Fibroblast of peridontal ligament (primary cell): ENCODE results near the gene ATG16L2.
A peak's percentile ranks its signal among the peaks of the same experiment; 100 is the strongest.
"Not testable (repeated sequence)": the region's sequence is repeated elsewhere in the genome, so short reads cannot be mapped to it uniquely, and the experiment has no call there.

Experiments used
- DNase-seq: peaks from one replicate; pipeline ENCODE4 v3.0.0-alpha.2; 2010; ENCODE audit errors: extremely low read depth

The ATG16L2 gene

GRCh38 chr11:72824811-72825505 lies 10.7 kb downstream of the ATG16L2 start:
- DNase-seq: no peak

DNA sequence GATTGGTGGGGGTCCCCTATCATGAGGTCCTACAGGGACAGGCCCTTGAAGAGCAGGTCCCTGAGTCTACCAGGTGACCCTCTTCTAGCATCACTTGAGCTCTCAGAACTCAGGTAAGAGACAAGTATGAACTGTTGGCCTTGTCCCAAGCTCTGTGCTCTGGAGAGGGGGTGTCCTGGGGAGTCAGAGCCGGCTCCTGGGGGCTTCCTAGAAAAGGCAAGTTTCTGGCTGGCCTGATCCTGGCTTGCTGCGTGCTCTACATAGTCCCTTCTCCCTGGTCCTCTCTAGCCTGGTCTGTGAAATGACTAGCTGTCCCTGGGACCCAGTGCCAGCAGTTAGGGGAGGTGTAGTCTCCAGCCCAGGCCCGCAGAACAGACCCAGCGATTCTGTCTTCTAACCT lies 11.4 kb downstream of the ATG16L2 start:
- DNase-seq: no peak

GRCh38 chr11:72826191-72826941 lies 12.2 kb downstream of the ATG16L2 start:
- no peak for DNase-seq

GRCh38 chr11:72826942-72827480 lies 12.8 kb downstream of the ATG16L2 start:
- no peak for DNase-seq

DNA sequence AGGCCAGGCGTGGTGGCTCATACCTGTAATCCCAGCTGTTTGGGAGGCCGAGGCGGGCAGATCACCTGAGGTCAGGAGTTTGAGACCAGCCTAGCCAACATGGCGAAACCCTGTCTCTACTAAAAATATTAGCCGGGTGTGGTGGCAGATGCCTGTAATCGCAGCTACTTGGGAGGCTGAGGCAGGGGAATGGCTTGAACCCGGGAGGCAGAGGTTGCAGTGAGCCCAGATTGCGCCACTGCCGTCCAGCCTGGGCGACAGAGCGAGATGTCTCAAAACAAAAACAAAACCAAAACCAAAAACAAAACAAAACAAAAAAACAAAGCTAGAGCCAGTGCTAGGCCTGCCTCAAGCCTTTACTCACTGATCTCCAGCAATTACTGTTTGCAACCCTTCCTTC lies 13.4 kb downstream of the ATG16L2 start:
- not testable (repeated sequence) for DNase-seq

- peak; percentile 56 for DNase-seq
These were observed 13.9 kb downstream of the ATG16L2 start for GRCh38 chr11:72828081-72828567.

- DNase-seq: no peak
These were observed 14.5 kb downstream of the ATG16L2 start for GRCh38 chr11:72828692-72829101.

- no peak for DNase-seq
These were observed 15.0 kb downstream of the ATG16L2 start for GRCh38 chr11:72829178-72829577.

DNA sequence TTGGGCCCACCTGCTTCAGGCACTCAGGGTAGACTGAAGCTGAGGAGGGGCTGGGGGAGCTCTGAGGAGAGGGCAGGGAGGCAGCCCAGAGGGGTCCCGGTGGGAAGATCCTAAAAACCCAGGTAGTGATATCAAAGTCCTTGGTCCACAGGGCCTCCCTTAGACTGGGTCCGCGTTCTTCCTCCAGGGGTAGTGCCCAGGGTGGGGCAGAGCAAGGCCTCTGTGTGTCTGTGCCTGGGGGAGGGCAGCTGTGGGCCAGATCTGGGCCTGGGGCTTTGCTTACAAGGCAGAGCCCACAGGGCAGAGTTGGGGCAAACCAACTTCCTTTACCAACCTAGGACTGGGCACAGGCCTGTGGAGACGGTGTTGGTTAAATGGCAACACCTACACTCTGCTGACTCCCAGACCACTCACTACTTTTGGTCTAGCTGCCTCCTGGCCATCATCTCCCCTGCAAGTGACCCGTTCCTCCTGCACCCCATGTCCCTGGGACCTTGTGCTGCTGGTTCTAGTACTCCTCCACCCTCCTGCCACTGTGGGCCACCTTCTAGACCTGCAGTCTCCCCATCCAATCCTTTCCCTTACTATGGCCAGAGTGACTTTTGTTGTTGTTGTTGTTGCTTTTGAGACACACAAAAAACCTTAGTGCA lies 15.8 kb downstream of the ATG16L2 start:
- no peak for DNase-seq

GRCh38 chr11:72831521-72832300 lies 17.5 kb downstream of the ATG16L2 start:
- DNase-seq: peak; percentile 78

DNA sequence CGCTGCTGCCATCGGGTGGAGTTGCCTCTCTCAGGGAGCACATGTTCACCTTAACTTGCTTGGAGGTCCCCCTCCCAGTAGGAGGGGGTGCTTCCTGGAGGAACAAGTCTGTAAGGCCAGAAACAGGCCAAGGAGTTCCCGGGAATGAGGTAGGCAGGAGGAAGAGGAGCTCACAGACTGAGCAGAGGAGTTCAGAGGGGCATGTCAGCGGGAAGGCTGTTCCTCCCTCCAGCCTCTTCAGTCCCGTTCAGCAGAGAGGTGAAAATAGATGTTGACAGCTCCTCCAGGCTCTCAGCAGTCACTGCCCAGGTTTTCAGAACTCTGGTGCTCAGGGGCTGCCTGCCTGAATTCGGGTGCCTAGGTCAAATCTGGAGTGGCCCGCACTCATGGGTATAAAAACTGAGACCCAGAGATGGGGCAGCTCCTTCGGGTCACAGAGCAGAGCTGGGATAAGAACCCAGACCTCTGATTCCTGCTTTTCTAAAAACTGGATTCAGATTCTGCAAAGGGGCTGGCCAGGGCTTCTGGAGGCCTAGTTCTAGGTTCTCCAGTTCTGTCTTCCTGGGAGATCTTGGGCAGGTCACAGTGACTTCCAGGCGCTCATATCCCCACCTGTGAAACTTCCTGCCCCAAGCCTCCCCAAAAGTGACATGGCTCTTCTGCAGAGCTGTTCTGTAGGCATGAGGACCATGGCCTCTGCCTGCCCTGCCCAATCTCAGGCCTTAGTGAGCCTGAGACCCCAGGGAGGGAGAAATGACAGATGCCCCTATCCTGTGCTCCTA lies 18.3 kb downstream of the ATG16L2 start:
- DNase-seq: no peak

DNA sequence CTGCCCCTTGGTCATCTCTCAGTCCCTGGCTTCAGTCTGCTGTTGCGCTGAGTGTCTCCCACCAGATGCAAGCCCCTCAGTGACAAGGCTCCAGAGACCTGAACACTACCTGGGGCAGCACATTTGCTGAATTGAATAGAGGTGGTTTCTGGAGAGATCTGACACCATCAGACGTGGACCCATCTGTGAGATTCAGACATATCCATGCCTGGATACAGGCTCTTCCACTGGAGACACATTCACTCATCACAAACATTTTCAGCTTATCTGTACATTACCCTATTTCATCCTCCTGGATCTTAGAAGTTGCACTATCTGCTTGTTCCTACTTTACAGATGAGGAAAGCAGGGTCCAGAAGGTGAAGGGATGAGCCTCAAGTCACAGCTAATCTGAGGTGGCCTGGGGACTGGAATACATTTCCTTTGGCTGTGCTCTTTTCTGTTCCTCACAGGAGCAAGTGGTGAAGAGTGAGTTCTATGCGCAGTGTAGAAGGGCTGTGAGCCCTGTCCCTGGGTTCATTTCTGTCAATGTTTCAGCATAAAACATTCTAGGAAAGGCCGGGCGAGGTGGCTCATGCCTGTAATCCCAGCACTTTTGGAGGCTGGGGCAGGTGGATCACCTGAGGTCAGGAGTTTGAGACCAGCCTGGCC lies 19.0 kb downstream of the ATG16L2 start:
- DNase-seq: no peak

- peak; percentile 60 for DNase-seq
These were observed 19.7 kb downstream of the ATG16L2 start for GRCh38 chr11:72833811-72834493.

GRCh38 chr11:72834905-72835304 lies 20.7 kb downstream of the ATG16L2 start:
- no peak for DNase-seq

GRCh38 chr11:72836111-72836510 lies 21.9 kb downstream of the ATG16L2 start:
- DNase-seq: no peak

- DNase-seq: peak; percentile 29
These were observed 24.6 kb downstream of the ATG16L2 start for GRCh38 chr11:72838691-72839305.

GRCh38 chr11:72840780-72841179 lies 26.6 kb downstream of the ATG16L2 start:
- DNase-seq: peak; percentile 96

DNA sequence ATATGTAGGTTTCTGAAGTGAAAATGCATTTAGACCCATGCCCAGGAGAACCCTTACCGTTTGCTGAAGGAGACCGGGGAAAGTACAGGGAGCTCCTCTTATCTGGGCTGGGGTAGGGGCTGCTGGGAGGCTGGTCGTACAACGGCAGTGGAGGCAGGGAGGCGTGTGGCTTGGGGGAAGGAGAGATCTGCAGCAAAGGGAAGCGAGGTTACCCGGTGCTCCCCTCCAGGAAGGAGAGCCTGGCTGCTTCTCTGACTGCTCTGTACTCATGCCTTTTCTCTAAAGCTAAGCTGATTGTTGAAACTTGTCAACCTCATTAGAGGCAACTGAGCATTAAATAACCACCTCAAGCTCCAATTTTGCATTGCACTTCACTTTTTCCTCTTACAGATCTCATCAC lies 27.2 kb downstream of the ATG16L2 start:
- no peak for DNase-seq

DNA sequence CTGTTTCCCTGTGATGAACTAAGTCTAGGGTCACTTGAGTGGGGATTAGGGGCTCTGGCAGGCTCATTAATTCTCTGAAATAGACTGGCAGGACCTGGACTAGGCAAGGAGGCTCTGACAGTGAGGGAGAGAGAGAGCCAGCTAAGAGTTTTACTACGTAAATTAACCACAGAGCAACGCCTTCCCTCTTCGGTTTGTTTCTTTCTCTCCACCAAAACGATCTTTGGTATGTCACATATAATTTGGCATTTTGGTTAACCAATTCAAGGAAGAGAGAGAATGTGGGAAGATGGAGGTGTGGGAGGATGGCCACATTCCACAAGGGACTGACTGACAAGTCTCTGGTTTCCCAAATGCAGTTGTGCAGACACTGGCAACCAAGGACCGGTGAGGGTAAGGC lies 27.9 kb downstream of the ATG16L2 start:
- peak; percentile 58 for DNase-seq
